22Rv1 (cell line): ENCODE results near the gene HMGB2.

Experiments
- CTCF ChIP-seq: fragments of 450-650 bp; IDR thresholded peaks from 2 replicates; pipeline ENCODE4 v1.5.1; 2017; ENCODE audit warnings: mild to moderate bottlenecking
- ZFX ChIP-seq: fragments of 450-650 bp; IDR thresholded peaks from 2 replicates; pipeline ENCODE4 v1.6.1; 2017; ENCODE audit warnings: antibody characterized with exemption, borderline replicate concordance

- TF ChIP-seq CTCF (no peak), ZFX (no peak)
Measured at GRCh38 chr4:173332021-173332487, 2.1 kb downstream of the HMGB2 start.
